Neural cell (in vitro differentiated cells): ENCODE measurements around the gene DGCR8.

Experiments used
- EP300 ChIP-seq: fragments of 450-650 bp; conservative IDR thresholded peaks from 2 replicates; pipeline ENCODE4 v1.6.1; 2014; ENCODE audit warnings: antibody characterized with exemption, mild to moderate bottlenecking, moderate library complexity; ENCODE audit not compliant: poor library complexity, severe bottlenecking
- EZH2 ChIP-seq: fragments of 200-600, 300-800 bp; shearing (Covaris generic), sonication (generic); IDR thresholded peaks from 2 replicates; pipeline ENCODE4 v1.6.1; 2014; ENCODE audit warnings: antibody characterized with exemption, low read length, borderline replicate concordance, mild to moderate bottlenecking; ENCODE audit not compliant: insufficient read depth, poor library complexity, severe bottlenecking
- RAD21 ChIP-seq: fragments of 450-650 bp; conservative IDR thresholded peaks from 2 replicates; pipeline ENCODE4 v1.6.1; 2014; ENCODE audit warnings: antibody characterized with exemption, mild to moderate bottlenecking, moderate library complexity
- TF ChIP-seq, protein P1 (sequence below): IDR thresholded peaks from 2 replicates; pipeline ENCODE4 v1.6.1; 2012; ENCODE audit warnings: borderline replicate concordance
- TF ChIP-seq, protein P2 (sequence below): fragments of 450-650 bp; IDR thresholded peaks from 2 replicates; pipeline ENCODE4 v1.5.1; 2014; ENCODE audit warnings: antibody characterized with exemption, mild to moderate bottlenecking, moderate library complexity; ENCODE audit not compliant: poor library complexity, severe bottlenecking

DNA sequence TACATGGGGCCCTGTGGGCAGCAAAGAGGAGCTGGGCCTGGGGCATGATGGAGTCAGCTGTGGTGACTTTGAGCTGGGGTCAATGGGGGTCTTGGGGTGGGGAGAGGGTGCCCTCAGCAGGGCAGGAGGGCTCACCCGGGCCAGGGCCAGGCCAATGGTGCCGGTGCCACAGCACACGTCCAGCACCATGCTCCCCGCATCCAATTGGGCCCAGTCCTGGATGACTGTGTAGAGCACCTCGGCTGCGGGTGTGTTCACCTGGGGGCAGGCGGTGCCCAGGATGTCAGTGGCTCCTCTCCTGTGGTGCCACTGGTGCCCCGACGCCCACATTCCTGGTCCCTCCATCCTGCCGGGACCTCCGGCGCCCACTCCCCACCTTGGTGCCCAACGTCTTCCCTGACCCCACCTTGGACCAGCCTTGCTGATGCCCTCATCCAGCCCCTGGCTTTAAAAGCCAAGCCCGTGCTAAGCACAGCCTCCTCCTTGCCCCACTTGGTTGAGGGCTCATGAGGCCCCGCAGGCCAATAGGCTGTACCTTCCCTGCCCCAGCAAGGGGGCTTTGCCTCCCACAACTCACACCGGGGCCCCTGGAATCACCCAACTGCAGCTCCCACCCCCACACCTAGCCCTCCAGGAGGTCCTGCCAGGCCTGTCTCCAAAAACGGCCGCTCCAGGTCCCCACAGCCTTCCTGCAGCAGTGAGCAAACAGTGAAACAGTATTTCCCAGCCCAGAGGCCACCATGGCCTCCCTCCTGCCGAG is 33.7 kb downstream of the DGCR8 start:
- TF ChIP-seq, protein P1, sequence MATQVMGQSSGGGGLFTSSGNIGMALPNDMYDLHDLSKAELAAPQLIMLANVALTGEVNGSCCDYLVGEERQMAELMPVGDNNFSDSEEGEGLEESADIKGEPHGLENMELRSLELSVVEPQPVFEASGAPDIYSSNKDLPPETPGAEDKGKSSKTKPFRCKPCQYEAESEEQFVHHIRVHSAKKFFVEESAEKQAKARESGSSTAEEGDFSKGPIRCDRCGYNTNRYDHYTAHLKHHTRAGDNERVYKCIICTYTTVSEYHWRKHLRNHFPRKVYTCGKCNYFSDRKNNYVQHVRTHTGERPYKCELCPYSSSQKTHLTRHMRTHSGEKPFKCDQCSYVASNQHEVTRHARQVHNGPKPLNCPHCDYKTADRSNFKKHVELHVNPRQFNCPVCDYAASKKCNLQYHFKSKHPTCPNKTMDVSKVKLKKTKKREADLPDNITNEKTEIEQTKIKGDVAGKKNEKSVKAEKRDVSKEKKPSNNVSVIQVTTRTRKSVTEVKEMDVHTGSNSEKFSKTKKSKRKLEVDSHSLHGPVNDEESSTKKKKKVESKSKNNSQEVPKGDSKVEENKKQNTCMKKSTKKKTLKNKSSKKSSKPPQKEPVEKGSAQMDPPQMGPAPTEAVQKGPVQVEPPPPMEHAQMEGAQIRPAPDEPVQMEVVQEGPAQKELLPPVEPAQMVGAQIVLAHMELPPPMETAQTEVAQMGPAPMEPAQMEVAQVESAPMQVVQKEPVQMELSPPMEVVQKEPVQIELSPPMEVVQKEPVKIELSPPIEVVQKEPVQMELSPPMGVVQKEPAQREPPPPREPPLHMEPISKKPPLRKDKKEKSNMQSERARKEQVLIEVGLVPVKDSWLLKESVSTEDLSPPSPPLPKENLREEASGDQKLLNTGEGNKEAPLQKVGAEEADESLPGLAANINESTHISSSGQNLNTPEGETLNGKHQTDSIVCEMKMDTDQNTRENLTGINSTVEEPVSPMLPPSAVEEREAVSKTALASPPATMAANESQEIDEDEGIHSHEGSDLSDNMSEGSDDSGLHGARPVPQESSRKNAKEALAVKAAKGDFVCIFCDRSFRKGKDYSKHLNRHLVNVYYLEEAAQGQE: no peak
- TF ChIP-seq EZH2 (no peak), RAD21 (no peak), EP300 (no peak)
- TF ChIP-seq, protein P2, sequence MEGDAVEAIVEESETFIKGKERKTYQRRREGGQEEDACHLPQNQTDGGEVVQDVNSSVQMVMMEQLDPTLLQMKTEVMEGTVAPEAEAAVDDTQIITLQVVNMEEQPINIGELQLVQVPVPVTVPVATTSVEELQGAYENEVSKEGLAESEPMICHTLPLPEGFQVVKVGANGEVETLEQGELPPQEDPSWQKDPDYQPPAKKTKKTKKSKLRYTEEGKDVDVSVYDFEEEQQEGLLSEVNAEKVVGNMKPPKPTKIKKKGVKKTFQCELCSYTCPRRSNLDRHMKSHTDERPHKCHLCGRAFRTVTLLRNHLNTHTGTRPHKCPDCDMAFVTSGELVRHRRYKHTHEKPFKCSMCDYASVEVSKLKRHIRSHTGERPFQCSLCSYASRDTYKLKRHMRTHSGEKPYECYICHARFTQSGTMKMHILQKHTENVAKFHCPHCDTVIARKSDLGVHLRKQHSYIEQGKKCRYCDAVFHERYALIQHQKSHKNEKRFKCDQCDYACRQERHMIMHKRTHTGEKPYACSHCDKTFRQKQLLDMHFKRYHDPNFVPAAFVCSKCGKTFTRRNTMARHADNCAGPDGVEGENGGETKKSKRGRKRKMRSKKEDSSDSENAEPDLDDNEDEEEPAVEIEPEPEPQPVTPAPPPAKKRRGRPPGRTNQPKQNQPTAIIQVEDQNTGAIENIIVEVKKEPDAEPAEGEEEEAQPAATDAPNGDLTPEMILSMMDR: no peak
